Stomach (tissue), 9 donors: ENCODE results near the gene DNM1. TPM values are rescaled to one million over a fixed set of nuclear protein-coding genes. Genes with fewer than 3 reads are reported as not detected.

Source experiments
- DNase-seq, 2 donors: peaks; one replicate each; pipeline versions ENCODE4 v3.0.0 to v3.0.0-alpha.2; 2013 to 2019
- H3K27ac ChIP-seq, 5 donors: fragments of 200-600 bp in 4 of 5; sonication (generic) in 4 of 5; one replicate each; pipeline ENCODE4 v1.5.1; 2013 to 2019; ENCODE audit warnings: mild to moderate bottlenecking in 1 of 5, moderate library complexity in 1 of 5
- H3K27me3 ChIP-seq, 3 donors: fragments of 200-600 bp; sonication (generic); one replicate each; pipeline ENCODE4 v1.5.1; 2017 to 2019; ENCODE audit warnings: mixed run types in 1 of 3
- H3K36me3 ChIP-seq, 4 donors: fragments of 200-600 bp; sonication (generic); 1 replicate in 3 of 4; 2 replicates in 1 of 4; pipeline ENCODE4 v1.5.1; 2016 to 2019
- H3K4me1 ChIP-seq, 4 donors: fragments of 200-600 bp; sonication (generic); one replicate each; pipeline ENCODE4 v1.5.1; 2016 to 2019
- H3K4me3 ChIP-seq, 4 donors: fragments of 200-600 bp; sonication (generic) in 3 of 4; one replicate each; pipeline ENCODE4 v1.5.1; 2016 to 2019; ENCODE audit warnings: mild to moderate bottlenecking in 1 of 4
- H3K9me3 ChIP-seq, 4 donors: fragments of 200-600 bp; sonication (generic); one replicate each; pipeline ENCODE4 v1.5.1; 2016 to 2019
- CTCF ChIP-seq, 7 experiments: fragments of 450-650 bp in 4 of 7; fragments of 200-600 bp in 3 of 7; sonication (generic) in 3 of 7; IDR thresholded peaks; one replicate each; pipeline ENCODE4 v1.5.1; 2016 to 2019; ENCODE audit warnings: antibody characterized with exemption in 7 of 7, control low read depth in 2 of 7, mild to moderate bottlenecking in 1 of 7
- EP300 ChIP-seq: sonication (generic); formaldehyde crosslinking; IDR thresholded peaks from one replicate; pipeline ENCODE4 v1.6.1; 2017; ENCODE audit warnings: antibody characterized with exemption
- POLR2A ChIP-seq, 4 donors: fragments of 450-650 bp; IDR thresholded peaks; one replicate each; pipeline ENCODE4 v1.6.1; 2016; ENCODE audit warnings: antibody characterized with exemption in 4 of 4, control low read depth in 2 of 4, mild to moderate bottlenecking in 1 of 4, moderate library complexity in 1 of 4
- POLR2AphosphoS5 ChIP-seq, 3 donors: sonication (generic); formaldehyde crosslinking; IDR thresholded peaks; one replicate each; pipeline ENCODE4 v1.6.1; 2016; ENCODE audit warnings: antibody characterized with exemption in 3 of 3
- WGBS, 5 donors: extraction: QIAGEN DNeasy Blood & Tissue Kit in 3 of 5; methylation state at CpG; one replicate each; pipeline versions ENCODE4 v1.1.5 to v1.1.7; 2013 to 2018; 5-methylcytosine and 5-hydroxymethylcytosine counted together
- intact Hi-C: fragments of 100-400 bp; cut with DNase I; formaldehyde crosslinking; loops from one replicate; pipeline ENCODE4 v1.15.1; 2023; ENCODE audit warnings: low total_unique reads
- polyA plus RNA-seq, 3 donors: library from polyadenylated mRNA; stranded (reverse); fragments of 200-250 nt; gene quantifications; one replicate each; pipeline ENCODE4 v1.2.3, GENCODE V29; 2013
- total RNA-seq, 5 donors: library from RNA; depleted of rRNA; stranded (reverse); fragments of >200 nt; gene quantifications; one replicate each; pipeline versions ENCODE4 v1.1.0 to v1.2.3, GENCODE V29; 2014 to 2016
- donor health status: healthy with polysubstance abuse.
- donor health status: Bipolar disorder and iron deficiency.
- donor health status: healthy.

The DNM1 gene
- total and polyA plus RNA-seq, 8 donors, result 2.3 to 60.8 (median 20.8) TPM

- H3K27me3 ChIP-seq, result no peaks in the 10 kb centered on the region
- intact Hi-C loops, result no loop called here
- TF ChIP-seq CTCF (IDR thresholded peaks at IDR 0.05) (no peak), POLR2AphosphoS5 (IDR thresholded peaks at IDR 0.05) (peak in 2 of 3 donors; percentile 73 to 81), POLR2A (IDR thresholded peaks at IDR 0.05) (no peak), EP300 (no peak)
- WGBS, 5 donors, result 0 to 2% (median 0%) methylated on average over 24 to 76 of the region's 77 CpGs
- peak within 1 kb of the TSS; percentile 74 to 89 (median 79) for H3K27ac ChIP-seq
- peaks cover 16 to 31% (median 29%) of the 10 kb centered on the region in 4 donors for H3K36me3 ChIP-seq
- peak; percentile 96 to 98 for DNase-seq
- no peaks in the 10 kb centered on the region for H3K9me3 ChIP-seq
- H3K4me3 ChIP-seq, result peak within 1 kb of the TSS; percentile 80 to 91 (median 83)
- H3K4me1 ChIP-seq, result peaks cover 5 to 31% (median 21%) of the 10 kb centered on the region in 4 donors
These were observed 43.2 kb upstream of the DNM1 start, which contains the start of gene BBLN for GRCh38 chr9:128159784-128160602. TSS of gene BBLN (plus strand) at chr9:128160265. CDS start at chr9:128160408, 143 bp downstream.

GRCh38 chr9:128160603-128160987, 42.6 kb upstream of the DNM1 start:
- intact Hi-C loops, result no loop called here
- TF ChIP-seq POLR2A (IDR thresholded peaks at IDR 0.05) (no peak), POLR2AphosphoS5 (IDR thresholded peaks at IDR 0.05) (no peak), CTCF (IDR thresholded peaks at IDR 0.05) (no peak), EP300 (no peak)
- peak overlapping the region; percentile 80 to 91 (median 83) for H3K4me3 ChIP-seq
- peaks cover 5 to 31% (median 21%) of the 10 kb centered on the region in 4 donors for H3K4me1 ChIP-seq
- peaks cover 16 to 37% (median 35%) of the 10 kb centered on the region in 4 donors for H3K36me3 ChIP-seq
- no peaks in the 10 kb centered on the region for H3K9me3 ChIP-seq
- WGBS, 5 donors, result 0 to 1% (median 1%) methylated on average over 21 to 23 of the region's 23 CpGs
- H3K27me3 ChIP-seq, result no peaks in the 10 kb centered on the region
- peak in 1 of 2 donors; percentile 54 for DNase-seq
- peak overlapping the region; percentile 49 to 89 (median 79) for H3K27ac ChIP-seq

GRCh38 chr9:128161215-128161902, 41.8 kb upstream of the DNM1 start:
- peak overlapping the region in 2 of 4 donors; percentile 83 to 91 for H3K4me3 ChIP-seq
- DNase-seq, result no peak
- WGBS, 5 donors, result 89 to 92% (median 90%) methylated on average over 13 of the region's 13 CpGs
- H3K36me3 ChIP-seq, result peaks cover 22 to 45% (median 43%) of the 10 kb centered on the region in 4 donors
- H3K4me1 ChIP-seq, result peaks cover 5 to 31% (median 21%) of the 10 kb centered on the region in 4 donors
- TF ChIP-seq POLR2AphosphoS5 (IDR thresholded peaks at IDR 0.05) (no peak), POLR2A (IDR thresholded peaks at IDR 0.05) (no peak), CTCF (IDR thresholded peaks at IDR 0.05) (no peak), EP300 (no peak)
- no peak overlapping the region for H3K27ac ChIP-seq
- no peaks in the 10 kb centered on the region for H3K27me3 ChIP-seq
- H3K9me3 ChIP-seq, result no peaks in the 10 kb centered on the region
- intact Hi-C loops, result no loop called here

- no peak overlapping the region for H3K27ac ChIP-seq
- intact Hi-C loops, result no loop called here
- no peaks in the 10 kb centered on the region for H3K27me3 ChIP-seq
- 72 to 83% (median 79%) methylated on average over 10 of the region's 10 CpGs for WGBS, 5 donors
- peaks cover 33 to 55% (median 54%) of the 10 kb centered on the region in 4 donors for H3K36me3 ChIP-seq
- no peak overlapping the region for H3K4me3 ChIP-seq
- no peaks in the 10 kb centered on the region for H3K9me3 ChIP-seq
- no peak for DNase-seq
- peaks cover 5 to 31% (median 21%) of the 10 kb centered on the region in 4 donors for H3K4me1 ChIP-seq
- TF ChIP-seq POLR2A (IDR thresholded peaks at IDR 0.05) (no peak), CTCF (IDR thresholded peaks at IDR 0.05) (no peak), POLR2AphosphoS5 (IDR thresholded peaks at IDR 0.05) (no peak), EP300 (no peak)
These were observed 40.8 kb upstream of the DNM1 start for GRCh38 chr9:128162215-128163026.
